Inflammatory macrophage treated with lipopolysaccharide for 1 hour (primary cell): ENCODE data around the gene ENKUR.
A peak's percentile ranks its signal among the peaks of the same experiment; 100 is the strongest.

Experiments
- DNase-seq, 2 donors: peaks; one replicate each; pipeline ENCODE4 v3.0.0-alpha.2; 2020 to 2022

ENKUR gene

DNA sequence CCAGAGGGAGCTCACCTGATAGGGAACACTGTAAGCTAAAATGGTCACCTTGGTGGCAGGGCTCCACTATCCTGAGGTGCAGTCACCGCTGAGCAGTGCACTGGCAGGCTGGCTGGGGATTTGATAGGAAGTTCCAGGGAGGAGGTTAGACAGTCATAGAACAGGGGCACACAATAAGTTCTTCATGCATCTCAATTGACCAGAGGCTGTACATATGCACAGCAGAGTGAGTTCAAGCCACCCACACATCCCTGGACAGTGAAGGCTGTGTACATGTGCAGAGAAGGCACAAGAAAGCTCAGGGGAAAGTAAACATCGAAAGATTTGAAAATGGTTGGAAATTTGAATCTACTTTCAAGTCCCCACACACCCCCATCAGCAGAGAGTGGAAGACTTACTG, 77.4 kb downstream of the ENKUR start:
- no peak for DNase-seq

DNA sequence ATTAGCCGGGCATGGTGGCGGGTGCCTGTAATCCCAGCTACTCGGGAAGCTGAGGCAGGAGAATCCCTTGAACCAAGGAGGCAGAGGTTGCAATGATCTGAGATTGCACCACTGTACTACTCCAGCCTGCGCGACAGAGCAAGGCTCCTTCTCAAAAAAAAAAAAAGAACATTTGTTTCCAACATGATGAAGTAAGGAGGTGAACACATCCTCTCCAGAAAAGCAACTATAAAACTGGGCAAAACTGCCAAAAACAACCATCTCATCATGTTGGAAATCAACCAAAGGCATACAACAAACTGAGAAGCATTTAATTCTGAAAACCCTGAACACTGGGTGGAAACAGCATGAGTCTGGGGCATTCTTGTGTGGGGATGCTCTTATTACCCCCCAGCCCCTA, 77.9 kb downstream of the ENKUR start:
- no peak for DNase-seq

GRCh38 chr10:24935504-24936292, 80.3 kb downstream of the ENKUR start:
- DNase-seq, result peak in 1 of 2 donors; percentile 17
